Activated CD4-positive, alpha-beta T cell treated with anti-CD3 and anti-CD28 coated beads, Interleukin-2, amount 50 U/mL, for 16 hours (primary cell): ENCODE measurements around the gene PUDP.
A peak's percentile ranks its signal among the peaks of the same experiment; 100 is the strongest.
"Not testable (repeated sequence)": the region's sequence is repeated elsewhere in the genome, so short reads cannot be mapped to it uniquely, and the experiment has no call there.

Experiments
- DNase-seq: peaks from one replicate; pipeline ENCODE4 v3.0.0-alpha.2; 2020

The PUDP gene

GRCh38 chrX:7109049-7109531, 38.9 kb downstream of the PUDP start:
- DNase-seq = no peak

- DNase-seq = no peak
Measured at GRCh38 chrX:7108030-7108429, 39.9 kb downstream of the PUDP start.

- DNase-seq = no peak
Measured at GRCh38 chrX:7106649-7107048, 41.3 kb downstream of the PUDP start.

- DNase-seq = no peak
Measured at GRCh38 chrX:7102119-7102518, 45.8 kb downstream of the PUDP start.

GRCh38 chrX:7100022-7100421, 47.9 kb downstream of the PUDP start:
- DNase-seq = no peak

- DNase-seq = not testable (repeated sequence)
Measured at GRCh38 chrX:7095657-7096056, 52.3 kb downstream of the PUDP start.

- DNase-seq = no peak
Measured at GRCh38 chrX:7093305-7093704, 54.6 kb downstream of the PUDP start.

GRCh38 chrX:7092543-7092942, 55.4 kb downstream of the PUDP start:
- DNase-seq = no peak

GRCh38 chrX:7091923-7092322, 56.0 kb downstream of the PUDP start:
- DNase-seq = no peak

GRCh38 chrX:7090641-7091040, 57.3 kb downstream of the PUDP start:
- DNase-seq = no peak

GRCh38 chrX:7088968-7089615, 58.9 kb downstream of the PUDP start:
- peak; percentile 20 for DNase-seq

- peak; percentile 13 for DNase-seq
Measured at GRCh38 chrX:7086384-7086783, 61.6 kb downstream of the PUDP start.

GRCh38 chrX:7085879-7086278, 62.1 kb downstream of the PUDP start:
- no peak for DNase-seq

GRCh38 chrX:7084841-7085240, 63.1 kb downstream of the PUDP start:
- DNase-seq = no peak

GRCh38 chrX:7083468-7084396, 64.2 kb downstream of the PUDP start:
- peak; percentile 95 for DNase-seq

- peak; percentile 9 for DNase-seq
Measured at GRCh38 chrX:7083021-7083420, 64.9 kb downstream of the PUDP start.

- no peak for DNase-seq
Measured at GRCh38 chrX:7082556-7082955, 65.4 kb downstream of the PUDP start.

- no peak for DNase-seq
Measured at GRCh38 chrX:7077241-7078230, 70.4 kb downstream of the PUDP start.

- DNase-seq = no peak
Measured at GRCh38 chrX:7076245-7076661, 71.7 kb downstream of the PUDP start.

GRCh38 chrX:7074908-7075204, 73.1 kb downstream of the PUDP start:
- DNase-seq = no peak

GRCh38 chrX:7074148-7074907, 73.6 kb downstream of the PUDP start:
- no peak for DNase-seq

- no peak for DNase-seq
Measured at GRCh38 chrX:7073336-7073735, 74.6 kb downstream of the PUDP start.
